CD4-positive, alpha-beta T cell treated with Interleukin-17A for 4 hours (primary cell): Measurements from ENCODE around the gene SDR42E1.
"Not testable (repeated sequence)": the region's sequence is repeated elsewhere in the genome, so short reads cannot be mapped to it uniquely, and the experiment has no call there.

Experiments
- DNase-seq: peaks from one replicate; pipeline ENCODE4 v3.0.0-alpha.2; 2020; ENCODE audit warnings: mixed read lengths

Gene SDR42E1

DNA sequence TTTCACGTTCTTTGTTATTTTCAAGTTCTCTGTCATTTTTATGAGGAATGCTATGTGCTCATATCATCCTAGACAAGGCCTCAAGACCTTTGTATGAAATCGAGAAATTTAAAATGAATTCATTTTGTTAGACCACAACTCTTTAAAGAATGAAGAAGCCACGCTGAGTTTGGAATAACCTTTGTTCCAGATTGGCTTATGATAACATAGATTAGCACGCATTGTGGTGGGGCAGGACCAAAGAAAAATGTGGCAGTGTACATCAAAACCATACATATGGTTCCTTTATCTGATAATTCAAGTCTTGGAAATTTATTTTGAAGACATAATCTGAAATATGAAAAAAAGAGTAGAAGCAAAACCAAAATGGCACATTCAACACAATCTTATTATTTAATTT is 26.0 kb upstream of the SDR42E1 start:
- DNase-seq = no peak

- DNase-seq = no peak
These were observed 23.8 kb upstream of the SDR42E1 start, which contains the start of gene HSD17B2 for GRCh38 chr16:82034981-82035612. TSS of gene HSD17B2 (plus strand) at chr16:82035253. CDS start at chr16:82035425, 172 bp downstream.

DNA sequence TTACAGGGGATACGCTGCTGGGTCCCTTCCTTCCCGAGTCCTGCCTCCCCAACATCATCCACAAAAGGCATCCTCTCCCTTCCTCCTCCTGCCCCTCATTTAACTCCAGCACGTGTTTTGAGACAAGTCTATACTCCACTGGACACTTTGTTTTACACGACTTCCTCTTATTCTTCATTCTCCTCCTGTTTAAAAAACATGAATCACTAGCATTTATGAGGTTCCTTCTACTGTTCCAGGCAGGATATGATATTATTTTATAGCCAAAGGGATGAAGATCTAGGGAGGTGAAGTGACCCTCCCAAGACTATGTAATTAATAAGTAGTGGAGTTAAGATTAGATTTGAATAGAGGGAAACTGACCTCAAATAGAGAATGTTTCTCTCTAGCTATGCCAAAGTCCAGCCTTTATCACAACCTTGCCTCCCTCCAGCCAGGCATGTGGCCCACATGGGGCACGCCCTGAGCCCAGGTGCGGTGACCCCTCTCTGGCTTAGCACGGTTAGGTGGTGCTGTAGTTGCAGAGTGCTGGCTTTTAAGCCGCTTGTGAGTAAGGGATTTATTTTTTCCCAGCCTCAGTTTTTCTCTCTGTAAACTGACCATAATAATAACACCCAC is 22.5 kb upstream of the SDR42E1 start:
- DNase-seq = no peak

DNA sequence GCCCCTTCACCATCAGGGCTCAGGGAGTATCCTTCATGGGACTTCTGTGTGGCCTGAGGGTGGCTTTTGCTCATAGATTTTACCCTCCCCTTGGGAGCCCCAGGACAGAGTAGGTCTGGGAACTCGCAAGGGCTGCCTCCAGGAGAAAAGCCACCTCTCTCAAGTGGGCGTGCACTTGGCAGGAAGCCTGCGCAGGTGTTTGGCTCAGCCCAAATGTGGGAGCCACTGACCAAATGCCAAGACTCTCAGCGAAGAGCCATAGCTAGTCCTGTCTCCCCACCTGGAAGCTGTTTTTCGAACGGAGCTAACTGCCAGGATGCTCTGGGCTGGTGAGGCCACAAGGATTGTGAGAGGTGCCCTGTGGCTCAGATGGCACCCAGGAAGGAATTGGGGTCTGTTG is 21.7 kb upstream of the SDR42E1 start:
- DNase-seq = no peak

DNA sequence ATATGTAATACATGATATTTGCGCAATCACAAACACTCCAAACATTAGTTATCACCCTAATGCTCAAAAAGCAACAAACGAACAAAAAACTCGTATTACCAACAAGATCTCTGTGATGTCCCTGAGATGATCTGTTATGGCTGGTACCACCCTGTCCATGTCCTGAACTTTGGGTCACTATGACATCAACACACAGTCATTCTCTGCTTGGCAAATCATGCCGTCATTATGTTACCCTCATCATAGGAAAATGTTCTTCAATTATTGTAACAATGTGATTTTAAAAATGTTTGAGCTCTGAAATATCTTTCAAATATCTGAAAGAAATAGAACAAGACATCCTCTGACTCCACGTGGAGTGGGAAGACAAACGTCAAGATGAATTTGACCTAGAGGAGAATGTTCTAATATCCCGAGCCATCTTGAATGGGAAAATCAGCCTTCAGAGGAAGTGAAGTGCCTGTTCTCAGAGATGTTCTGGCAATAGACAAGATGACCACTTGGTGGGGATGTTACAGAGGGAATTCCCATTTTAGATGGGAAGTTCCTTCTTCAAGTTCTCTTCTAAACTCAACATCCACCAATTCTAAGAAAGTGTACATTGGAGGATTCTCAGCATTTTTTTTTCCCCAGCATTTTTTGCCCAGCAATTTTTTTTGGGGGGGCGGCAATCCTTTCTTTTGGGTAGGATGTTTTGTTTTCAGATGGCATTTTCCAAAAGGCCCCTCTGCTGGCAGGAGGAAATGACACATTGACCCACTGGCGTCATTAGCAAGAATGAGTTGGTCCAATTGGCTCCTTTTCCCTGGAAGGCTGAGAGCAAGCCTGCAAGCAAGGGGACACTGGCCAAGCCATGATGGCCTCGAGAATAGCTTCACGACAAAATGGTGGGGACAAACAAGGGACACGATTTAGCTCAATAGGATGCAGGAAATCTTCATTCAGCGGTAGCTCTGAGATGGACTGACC is 20.1 kb upstream of the SDR42E1 start:
- DNase-seq = no peak

DNA sequence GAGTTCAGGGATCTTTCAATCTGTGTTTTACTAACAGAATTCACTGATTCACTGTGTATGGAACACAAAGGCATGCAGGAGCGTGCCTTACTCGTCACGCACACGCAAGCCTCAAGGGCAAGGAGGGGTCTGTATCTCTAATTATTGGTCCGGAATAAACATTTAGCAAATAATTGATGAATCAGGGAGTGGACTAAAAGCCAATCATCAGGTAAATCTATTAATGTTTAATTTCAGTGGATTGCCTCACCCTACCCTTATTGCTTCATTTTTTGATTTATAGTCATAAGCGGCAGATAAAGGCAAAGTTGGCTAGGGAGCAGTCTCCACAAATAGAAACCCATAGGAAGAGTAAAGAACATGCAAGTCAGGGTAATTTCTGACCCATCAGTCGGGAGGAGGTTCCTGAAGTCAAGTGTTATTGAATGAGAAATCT is 16.4 kb upstream of the SDR42E1 start:
- no peak for DNase-seq

GRCh38 chr16:82024883-82025282 is 13.6 kb upstream of the SDR42E1 start:
- DNase-seq = no peak

DNA sequence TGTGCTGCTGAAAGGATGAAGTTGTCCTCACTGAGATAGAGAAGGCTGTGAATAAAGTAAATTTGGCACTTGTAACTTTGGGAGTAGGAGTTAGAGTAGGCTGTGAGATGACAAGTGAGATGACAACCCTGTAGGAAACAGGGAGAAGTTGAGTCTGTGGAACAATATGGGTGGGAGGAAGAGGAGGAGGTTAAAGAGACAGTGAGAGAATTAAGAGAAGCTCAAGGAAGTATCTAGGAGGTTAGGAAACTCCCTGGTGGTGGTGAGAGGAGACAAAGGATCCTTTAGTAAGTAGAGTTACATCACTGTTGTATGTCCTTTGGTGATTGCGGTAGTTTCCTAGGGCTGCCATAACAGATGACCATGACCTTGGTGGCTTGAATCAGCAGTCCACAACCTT is 13.0 kb upstream of the SDR42E1 start:
- DNase-seq = no peak

DNA sequence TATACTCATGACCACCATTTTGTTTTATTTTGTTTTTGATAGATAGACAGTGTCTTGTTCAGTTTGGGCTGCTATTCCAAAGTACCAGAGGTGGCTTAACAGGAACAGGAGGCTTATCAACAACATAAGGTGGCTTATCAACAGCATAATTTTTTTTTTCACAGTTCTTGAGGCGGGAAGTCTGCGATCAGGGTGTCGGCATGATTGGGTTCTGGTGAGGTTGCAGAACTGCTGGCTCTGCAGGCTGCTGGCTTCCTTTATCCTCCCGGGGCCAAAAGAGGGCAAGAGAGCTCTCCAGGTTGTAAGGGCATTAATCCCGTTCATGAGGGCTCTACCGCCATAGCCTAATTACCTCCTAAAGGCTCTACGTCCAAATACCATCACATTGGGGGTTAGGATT is 11.9 kb upstream of the SDR42E1 start:
- DNase-seq = no peak

GRCh38 chr16:82020051-82020450 is 8.8 kb upstream of the SDR42E1 start:
- no peak for DNase-seq

GRCh38 chr16:82019535-82019934 is 8.3 kb upstream of the SDR42E1 start:
- no peak for DNase-seq

DNA sequence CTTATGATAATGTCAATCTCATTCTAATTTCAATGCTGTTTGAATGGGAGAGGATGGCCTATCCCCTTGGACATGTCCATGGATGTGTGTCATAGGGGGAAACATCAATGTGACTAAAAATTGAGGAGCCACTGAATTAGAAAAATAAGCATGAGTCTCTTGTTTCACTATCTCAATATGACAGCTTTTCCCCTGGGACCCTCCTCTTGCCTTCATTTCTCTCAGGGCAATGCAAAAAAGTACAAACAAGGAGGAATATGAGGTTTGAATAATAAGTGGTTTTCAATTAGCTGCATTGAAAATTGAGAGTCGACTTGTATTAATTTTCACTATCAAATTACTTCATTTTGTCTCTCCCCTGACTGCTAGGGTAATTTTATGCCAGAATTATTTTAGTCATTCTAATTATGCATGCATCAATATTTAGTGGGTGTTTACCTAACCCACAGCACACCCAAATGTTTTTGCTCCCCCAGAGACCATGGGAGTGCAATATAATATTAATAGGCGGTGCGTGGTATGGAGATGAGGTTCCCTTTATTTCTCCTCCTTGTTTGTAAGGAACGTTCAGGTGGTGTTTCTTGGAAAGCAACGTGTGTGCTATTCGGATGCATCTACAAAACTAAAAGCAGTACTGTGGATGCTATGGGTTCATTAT is 6.8 kb upstream of the SDR42E1 start:
- DNase-seq = no peak

DNA sequence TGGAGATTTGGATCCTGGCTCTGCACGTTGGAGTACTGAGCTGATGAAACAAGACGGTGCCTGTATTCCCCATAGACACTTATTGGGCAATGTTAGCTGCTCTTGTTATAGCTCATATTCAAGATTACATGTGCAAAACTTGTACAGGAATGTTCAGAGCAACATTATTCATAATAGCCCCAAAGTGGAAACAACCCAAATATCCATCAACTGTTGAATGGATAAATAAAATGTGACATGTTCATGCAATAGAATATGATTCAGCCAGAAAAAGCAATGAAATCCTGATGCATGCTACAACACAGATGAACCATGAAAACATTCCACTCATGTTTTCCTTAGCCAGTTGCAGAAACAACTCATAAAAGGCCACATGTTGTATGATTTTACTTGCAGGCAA is 5.7 kb upstream of the SDR42E1 start:
- no peak for DNase-seq

DNA sequence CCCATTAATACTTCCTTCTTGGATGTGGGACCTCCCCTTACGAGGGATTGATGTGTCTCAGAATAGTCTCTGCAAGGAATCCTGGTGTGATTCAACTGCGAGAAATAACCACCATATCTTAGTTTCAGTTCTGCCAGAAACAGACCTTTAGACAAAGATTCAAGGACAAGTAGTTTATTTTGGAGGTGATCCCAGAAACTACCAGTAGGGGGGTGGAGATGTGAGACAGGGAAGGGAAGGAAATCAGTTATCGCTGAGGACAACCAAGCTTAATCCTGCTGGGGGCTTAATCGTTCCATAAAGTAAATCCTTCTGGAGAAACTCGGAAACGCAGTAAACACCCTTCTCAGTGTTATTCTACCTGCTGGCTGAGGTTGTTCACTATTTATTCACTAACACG is 5.0 kb upstream of the SDR42E1 start:
- no peak for DNase-seq

DNA sequence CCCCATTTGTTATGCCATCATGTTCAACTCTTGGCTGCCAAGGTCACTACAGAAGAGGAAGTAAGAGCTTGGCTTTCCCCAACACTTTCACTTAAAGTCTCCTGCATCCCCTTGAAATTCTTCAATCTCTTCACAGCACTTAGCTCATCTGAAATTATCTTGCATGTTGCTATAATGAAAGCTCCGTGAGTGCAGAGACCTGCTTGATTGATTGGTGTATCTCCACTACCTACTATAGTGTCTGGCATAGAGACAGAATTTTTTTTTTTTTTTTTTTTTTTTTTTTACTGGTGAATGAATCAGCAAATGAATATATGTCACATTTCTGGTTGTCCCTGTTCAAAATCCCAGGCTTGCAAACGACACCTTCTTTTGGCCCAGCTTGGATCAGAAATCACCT is 1.9 kb upstream of the SDR42E1 start:
- DNase-seq = no peak

DNA sequence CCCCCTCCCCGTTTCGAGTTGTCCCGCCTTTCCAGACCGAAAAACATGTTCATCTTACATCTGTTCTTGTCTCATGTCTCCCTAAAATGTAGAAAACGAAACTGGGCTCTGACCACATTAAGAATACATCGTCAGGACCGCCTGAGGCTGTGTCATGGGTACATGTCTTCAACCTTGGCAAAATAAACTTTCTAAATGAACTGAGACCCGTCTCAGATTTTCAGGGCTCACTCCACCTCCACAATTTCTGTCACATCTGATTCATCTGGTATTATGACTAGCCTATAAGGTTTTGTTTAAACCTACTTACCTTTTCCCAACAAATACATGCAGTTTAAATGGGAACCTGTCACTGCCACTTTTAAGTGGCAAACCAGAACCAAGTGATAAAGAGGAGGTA is 621 bp downstream of the SDR42E1 start:
- DNase-seq = no peak

DNA sequence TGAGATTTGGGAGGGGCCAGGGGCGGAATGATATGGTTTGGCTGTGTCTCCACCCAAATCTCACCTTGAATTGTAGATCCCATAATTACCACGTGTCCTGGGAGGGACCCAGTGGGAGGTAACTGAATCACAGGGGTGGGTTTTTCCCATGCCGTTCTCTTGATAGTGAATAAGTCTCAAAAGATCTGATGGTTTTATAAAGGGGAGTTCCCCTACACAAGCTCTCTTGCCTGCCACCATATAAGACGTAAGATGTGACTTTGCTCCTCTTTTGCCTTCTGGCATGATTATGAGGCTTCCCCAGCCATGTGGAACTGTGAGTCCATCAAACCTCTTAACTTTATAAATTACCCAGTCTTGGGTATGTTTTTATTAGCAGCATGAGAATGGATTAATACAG is 1.5 kb downstream of the SDR42E1 start:
- not testable (repeated sequence) for DNase-seq

GRCh38 chr16:82008957-82009592 is 2.2 kb downstream of the SDR42E1 start:
- DNase-seq = no peak

DNA sequence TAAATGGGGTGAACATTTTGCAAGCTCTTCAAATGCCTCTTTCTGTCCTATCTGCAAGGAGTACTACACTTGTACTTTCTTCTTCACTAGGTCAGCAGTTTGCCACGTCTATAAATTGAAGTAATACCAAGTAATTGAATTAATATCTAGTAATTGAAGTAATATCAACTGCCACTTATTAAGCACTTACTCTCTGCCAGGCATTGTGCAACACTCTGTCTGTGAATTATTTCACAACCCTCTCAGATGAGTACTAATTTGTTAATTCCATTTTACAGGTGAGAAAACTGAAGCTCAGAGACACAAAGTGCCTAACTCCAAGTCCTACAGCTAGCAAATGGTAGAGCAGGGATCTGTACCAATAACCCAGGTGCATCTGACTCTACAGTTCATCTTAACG is 4.1 kb downstream of the SDR42E1 start:
- no peak for DNase-seq

- no peak for DNase-seq
These were observed 5.2 kb downstream of the SDR42E1 start for GRCh38 chr16:82006036-82006435.

GRCh38 chr16:82005027-82005830 is 6.0 kb downstream of the SDR42E1 start:
- no peak for DNase-seq

DNA sequence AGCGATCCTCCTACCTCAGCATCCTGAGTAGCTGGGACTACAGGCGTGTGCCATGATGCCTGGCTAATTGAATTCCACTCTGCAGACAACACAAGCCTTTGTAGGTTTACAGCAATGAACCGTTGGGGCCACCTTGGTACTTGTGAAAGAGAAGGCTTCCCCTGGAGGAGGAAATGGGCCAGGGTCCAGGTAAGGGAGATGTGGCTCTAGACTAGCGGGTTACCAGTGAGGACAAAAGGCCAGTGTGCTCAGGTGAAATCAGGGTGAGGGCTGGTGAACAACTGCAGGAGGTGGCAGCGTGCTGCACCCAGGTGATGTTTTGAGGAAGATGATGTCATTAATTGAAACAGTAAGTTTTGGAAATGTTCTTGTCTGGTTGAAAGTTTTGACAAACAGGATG is 6.7 kb downstream of the SDR42E1 start:
- DNase-seq = no peak
